Adipocyte (in vitro differentiated cells): ENCODE data around the gene CTAGE9.
"Not testable (repeated sequence)": the region's sequence is repeated elsewhere in the genome, so short reads cannot be mapped to it uniquely, and the experiment has no call there.

Source experiments
- DNase-seq: peaks from one replicate; pipeline ENCODE4 v3.0.0-alpha.2; 2015; ENCODE audit warnings: low read depth
- H3K27me3 ChIP-seq: replicated peaks from 2 replicates; pipeline ENCODE4 v1.7.0; 2013; ENCODE audit warnings: mild to moderate bottlenecking, low read length, moderate library complexity; ENCODE audit not compliant: control insufficient read depth, insufficient read depth
- H3K36me3 ChIP-seq: 2 replicates; pipeline ENCODE4 v1.7.0; 2013; ENCODE audit warnings: low read length, mild to moderate bottlenecking, moderate library complexity; ENCODE audit not compliant: control insufficient read depth, insufficient read depth, severe bottlenecking
- H3K4me1 ChIP-seq: 2 replicates; pipeline ENCODE4 v1.7.0; 2013; ENCODE audit warnings: mild to moderate bottlenecking, low read length, moderate library complexity; ENCODE audit not compliant: control insufficient read depth, insufficient read depth
- H3K4me3 ChIP-seq: 2 replicates; pipeline ENCODE4 v1.7.0; 2013; ENCODE audit warnings: mild to moderate bottlenecking, low read length, moderate library complexity
- H3K9ac ChIP-seq: 2 replicates; pipeline ENCODE4 v1.7.0; 2013; ENCODE audit warnings: mild to moderate bottlenecking, low read length, moderate library complexity
- H3K9me3 ChIP-seq: 2 replicates; pipeline ENCODE4 v1.7.0; 2013; ENCODE audit warnings: mild to moderate bottlenecking, low read length, moderate library complexity; ENCODE audit not compliant: control insufficient read depth

Gene CTAGE9, protein sequence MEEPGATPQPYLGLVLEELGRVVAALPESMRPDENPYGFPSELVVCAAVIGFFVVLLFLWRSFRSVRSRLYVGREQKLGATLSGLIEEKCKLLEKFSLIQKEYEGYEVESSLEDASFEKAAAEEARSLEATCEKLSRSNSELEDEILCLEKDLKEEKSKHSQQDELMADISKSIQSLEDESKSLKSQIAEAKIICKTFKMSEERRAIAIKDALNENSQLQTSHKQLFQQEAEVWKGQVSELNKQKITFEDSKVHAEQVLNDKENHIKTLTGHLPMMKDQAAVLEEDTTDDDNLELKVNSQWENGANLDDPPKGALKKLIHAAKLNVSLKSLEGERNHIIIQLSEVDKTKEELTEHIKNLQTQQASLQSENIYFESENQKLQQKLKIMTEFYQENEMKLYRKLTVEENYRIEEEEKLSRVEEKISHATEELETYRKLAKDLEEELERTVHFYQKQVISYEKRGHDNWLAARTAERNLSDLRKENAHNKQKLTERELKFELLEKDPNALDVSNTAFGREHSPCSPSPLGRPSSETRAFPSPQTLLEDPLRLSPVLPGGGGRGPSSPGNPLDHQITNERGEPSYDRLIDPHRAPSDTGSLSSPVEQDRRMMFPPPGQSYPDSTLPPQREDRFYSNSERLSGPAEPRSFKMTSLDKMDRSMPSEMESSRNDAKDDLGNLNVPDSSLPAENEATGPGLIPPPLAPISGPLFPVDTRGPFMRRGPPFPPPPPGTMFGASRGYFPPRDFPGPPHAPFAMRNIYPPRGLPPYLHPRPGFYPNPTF

DNA sequence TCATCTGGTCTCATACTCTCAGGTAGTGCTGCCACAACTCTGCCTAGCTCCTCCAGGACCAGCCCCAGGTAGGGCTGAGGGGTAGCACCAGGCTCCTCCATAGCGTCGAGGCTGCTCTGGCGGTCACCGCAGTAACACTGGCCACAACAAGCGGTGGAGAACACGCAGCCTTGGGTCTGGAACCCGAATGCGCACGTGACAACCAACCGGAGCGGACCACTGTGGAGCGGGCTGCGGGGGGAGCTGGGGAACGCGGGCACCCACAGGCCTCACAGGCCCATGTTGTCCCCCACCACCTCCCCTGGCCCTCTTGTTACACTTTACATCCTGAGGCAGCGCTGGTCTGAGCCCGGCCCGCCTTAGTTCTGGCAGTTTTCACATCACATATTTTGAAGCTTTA, at the start of gene CTAGE9:
Gene CTAGE9, minus strand, starts transcription at position 101 of the 400 bp plus-strand sequence. Its CDS starts 0 bp downstream, at position 101.
- H3K27me3 ChIP-seq, H3K4me3 ChIP-seq, H3K4me1 ChIP-seq: not testable (repeated sequence)

DNA sequence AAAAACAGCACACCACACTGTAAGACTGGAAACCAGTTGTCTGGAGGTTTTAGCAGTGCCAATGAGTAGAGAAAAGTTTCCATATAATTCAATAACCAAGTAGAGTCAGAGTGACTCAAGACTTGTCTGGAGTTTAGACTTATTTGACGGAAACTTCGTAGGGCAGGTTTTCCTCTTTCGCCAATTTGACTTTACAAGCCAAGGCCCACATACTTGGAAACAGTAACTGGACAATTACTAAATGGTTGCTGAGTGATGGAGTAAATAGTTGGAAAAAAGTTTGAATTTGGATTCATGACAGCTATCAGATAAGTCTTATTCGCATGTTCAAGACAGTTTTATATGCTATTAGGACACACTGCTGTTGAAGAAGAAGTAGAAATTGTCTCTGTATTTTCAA, 48.1 kb upstream of the CTAGE9 start:
- no peaks in the 10 kb centered on the region for H3K27me3 ChIP-seq
- H3K4me3 ChIP-seq = no peak overlapping the region
- H3K9ac ChIP-seq = no peak overlapping the region
- H3K36me3 ChIP-seq = no peaks in the 10 kb centered on the region
- DNase-seq = no peak
- peaks cover 7% of the 10 kb centered on the region for H3K9me3 ChIP-seq
- H3K4me1 ChIP-seq = peaks cover 16% of the 10 kb centered on the region

More for the DNA sequence above, at the start of gene CTAGE9:
- not testable (repeated sequence) for H3K9me3 ChIP-seq, H3K9ac ChIP-seq, H3K36me3 ChIP-seq, DNase-seq

DNA sequence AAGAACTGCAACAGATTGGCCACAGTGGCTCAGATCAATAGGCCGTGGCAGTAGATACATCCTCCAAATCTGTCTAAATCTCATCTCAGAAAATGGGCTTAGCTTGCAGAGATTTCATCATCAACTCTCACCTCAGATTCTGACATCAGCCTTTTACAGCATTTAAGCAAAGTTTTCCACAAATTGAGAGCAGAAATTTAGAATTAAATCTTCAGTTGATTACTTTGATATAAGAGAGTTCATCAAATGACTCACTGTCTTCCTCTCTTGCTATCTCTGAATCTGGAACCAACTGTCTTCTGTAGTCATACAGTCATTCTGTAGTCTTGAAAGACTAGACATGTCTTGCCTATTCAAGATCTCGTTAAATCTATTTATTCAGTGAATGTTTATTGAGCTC, 45.2 kb upstream of the CTAGE9 start:
- Histone ChIP-seq H3K4me3 (no peak overlapping the region), H3K36me3 (no peaks in the 10 kb centered on the region), H3K27me3 (no peaks in the 10 kb centered on the region), H3K9me3 (peaks cover 7% of the 10 kb centered on the region), H3K4me1 (peaks cover 5% of the 10 kb centered on the region), H3K9ac (no peak overlapping the region)
- peak; percentile 21 for DNase-seq

DNA sequence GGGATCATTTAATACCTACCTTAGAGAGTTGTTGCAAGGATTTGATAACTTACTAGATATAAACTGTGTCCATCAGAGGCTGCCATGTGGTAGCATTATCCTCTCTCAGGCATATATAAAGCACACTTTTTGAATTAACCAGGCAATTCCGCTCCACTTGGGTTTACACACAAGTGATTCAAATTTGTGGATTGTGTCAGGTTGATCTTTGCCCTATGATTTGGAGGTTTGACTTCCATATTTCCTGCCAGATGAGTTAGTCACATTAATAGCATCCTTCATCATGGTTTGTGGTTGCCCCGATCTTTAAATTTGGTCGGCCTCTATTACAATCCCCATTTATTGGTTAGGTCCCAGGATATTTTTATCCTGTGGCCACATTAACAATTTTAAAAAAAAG, 44.8 kb upstream of the CTAGE9 start:
- H3K4me1 ChIP-seq = peaks cover 5% of the 10 kb centered on the region
- no peak overlapping the region for H3K4me3 ChIP-seq
- no peaks in the 10 kb centered on the region for H3K27me3 ChIP-seq
- no peaks in the 10 kb centered on the region for H3K36me3 ChIP-seq
- peaks cover 7% of the 10 kb centered on the region for H3K9me3 ChIP-seq
- H3K9ac ChIP-seq = no peak overlapping the region
- peak; percentile 46 for DNase-seq

DNA sequence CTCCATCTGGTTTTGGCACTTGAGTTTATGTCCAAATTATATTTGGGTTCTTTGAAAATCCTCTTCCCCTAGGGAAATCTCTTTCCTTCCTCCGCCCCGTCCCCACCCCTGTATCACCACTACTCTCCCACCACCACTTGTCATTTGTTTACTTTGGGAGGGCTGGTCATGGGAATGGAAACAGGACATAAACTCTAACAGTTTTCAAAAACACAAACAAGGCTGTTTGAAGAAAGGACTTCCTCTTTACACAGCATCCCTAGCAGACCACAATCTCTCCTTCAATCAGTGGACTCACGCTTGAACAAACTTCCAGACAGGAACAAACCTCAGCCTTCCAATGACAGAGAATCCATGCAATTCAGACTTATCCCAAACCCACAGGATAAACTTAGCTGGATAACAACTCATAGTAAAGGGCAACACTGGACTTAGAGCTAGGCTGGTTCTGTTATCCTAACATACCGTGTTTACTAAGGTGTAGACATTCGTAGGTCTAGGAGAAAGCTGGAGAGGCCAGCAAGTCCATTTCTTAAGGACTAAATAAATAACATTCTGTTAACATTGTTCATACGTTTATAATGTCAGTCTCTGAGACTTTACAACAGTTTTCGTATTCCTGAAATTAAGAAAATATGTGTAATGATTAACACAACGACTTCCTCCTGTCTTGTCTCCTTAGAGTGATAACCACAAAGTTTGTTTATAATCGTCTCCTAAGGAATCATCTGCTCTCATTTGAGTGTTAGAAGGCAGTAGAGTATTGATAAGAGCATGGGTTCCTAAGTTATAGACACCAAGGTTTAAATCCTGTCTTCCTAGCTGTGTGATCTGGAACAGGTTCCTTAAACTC, 44.1 kb upstream of the CTAGE9 start:
- DNase-seq = peak; percentile 44
- no peaks in the 10 kb centered on the region for H3K27me3 ChIP-seq
- H3K4me1 ChIP-seq = peaks cover 5% of the 10 kb centered on the region
- no peak overlapping the region for H3K4me3 ChIP-seq
- H3K9ac ChIP-seq = no peak overlapping the region
- peaks cover 7% of the 10 kb centered on the region for H3K9me3 ChIP-seq
- no peaks in the 10 kb centered on the region for H3K36me3 ChIP-seq

DNA sequence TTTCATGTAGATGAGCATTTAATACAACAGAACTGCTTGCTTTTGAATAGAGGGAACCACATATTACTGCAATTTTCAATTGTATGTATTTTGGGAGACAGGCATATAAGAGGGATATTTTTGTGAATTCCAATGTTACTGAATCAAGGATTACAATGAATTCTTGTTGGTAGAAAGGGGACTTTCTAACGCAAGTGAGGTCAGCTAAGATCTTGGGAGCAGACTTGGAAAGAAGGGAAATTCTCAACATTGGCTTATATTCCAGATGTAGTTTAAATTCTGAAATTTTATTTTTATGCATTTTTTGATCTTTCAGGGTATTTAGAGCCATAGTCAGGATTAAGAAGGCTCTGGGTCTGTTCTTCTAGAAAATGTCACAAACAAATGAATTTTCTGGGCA, 43.3 kb upstream of the CTAGE9 start:
- Histone ChIP-seq H3K4me3 (no peak overlapping the region), H3K4me1 (peaks cover 5% of the 10 kb centered on the region), H3K9me3 (peaks cover 7% of the 10 kb centered on the region), H3K27me3 (no peaks in the 10 kb centered on the region), H3K36me3 (no peaks in the 10 kb centered on the region), H3K9ac (no peak overlapping the region)
- DNase-seq = peak; percentile 71

DNA sequence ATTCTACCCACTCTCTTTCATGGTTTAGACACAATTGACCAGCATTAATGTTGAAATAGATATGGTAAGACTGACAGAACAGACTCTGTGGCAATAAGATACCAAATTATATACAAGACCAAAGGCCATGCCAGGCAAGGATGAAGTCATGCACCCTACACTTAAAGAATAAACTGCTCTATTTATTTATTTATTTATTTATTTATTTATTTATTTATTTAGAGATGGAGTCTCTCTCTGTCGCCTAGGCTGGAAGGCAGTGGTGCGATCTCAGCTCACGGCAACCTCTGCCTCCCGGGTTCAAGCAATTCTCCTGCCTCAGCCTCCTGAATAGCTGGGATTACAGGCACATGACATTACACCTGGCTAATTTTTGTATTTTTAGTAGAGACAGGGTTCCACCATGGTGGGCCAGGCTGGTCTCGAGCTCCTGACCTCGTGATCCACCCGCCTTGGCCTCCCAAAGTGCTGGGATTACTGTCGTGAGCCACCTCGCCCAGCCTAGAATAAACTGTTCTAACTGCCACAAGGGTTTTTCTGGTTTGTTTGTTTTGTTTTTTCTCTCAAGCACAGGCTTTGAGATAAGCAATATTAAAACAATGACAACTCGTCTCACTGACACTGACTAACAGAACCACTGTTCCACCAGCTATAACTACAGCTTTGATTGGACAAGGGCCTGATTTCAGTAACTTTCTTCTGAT, 40.3 kb upstream of the CTAGE9 start:
- not testable (repeated sequence) for H3K9ac ChIP-seq, DNase-seq, H3K4me1 ChIP-seq, H3K27me3 ChIP-seq, H3K36me3 ChIP-seq, H3K9me3 ChIP-seq, H3K4me3 ChIP-seq

DNA sequence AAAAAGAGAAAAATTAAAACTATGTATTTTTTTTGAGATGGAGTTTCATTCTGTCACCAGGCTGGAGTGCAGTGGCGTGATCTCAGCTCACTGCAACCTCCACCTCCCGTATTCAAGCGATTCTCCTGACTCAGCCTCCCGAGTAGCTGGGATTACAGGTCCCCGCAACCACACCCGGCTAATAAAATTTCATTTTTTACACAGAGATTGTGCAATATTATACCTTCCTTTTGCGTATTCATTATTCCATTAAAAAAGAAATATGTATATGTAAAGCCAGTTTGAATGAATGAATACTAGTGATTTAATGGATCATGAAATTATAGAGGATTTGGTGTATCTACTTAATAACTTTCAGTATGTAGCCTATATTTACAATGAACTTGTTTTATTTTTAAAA, 38.2 kb upstream of the CTAGE9 start:
- Histone ChIP-seq H3K4me1 (no peaks in the 10 kb centered on the region), H3K4me3 (no peak overlapping the region), H3K27me3 (no peaks in the 10 kb centered on the region), H3K9ac (no peak overlapping the region), H3K9me3 (no peaks in the 10 kb centered on the region), H3K36me3 (no peaks in the 10 kb centered on the region)
- no peak for DNase-seq

DNA sequence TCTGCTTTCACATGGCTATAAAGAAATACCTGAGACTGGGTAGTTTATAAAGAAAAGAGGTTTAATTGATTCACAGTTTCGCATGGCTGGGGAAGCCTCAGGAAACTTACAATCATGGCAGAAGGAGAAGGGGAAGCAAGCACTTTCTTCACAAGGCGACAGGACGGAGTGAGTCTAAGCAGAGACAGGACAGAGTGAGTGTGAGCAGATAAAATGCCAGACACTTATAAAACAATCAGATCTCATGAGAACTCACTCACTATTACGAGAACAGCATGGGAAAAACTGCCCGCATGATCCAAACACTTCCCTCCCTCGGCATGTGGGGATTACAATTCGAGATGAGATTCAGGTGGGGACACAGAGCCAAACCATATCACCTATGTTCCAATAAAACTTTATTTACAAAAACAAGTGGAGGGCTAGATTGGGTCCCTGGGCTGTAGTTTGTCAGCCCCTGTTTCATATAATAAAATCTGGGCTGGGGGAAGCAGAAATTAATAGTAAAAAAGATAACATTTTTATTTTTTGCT, 37.1 kb upstream of the CTAGE9 start:
- Histone ChIP-seq H3K36me3 (no peaks in the 10 kb centered on the region), H3K9me3 (no peaks in the 10 kb centered on the region), H3K4me3 (no peak overlapping the region), H3K4me1 (no peaks in the 10 kb centered on the region), H3K27me3 (no peaks in the 10 kb centered on the region), H3K9ac (no peak overlapping the region)
- no peak for DNase-seq

DNA sequence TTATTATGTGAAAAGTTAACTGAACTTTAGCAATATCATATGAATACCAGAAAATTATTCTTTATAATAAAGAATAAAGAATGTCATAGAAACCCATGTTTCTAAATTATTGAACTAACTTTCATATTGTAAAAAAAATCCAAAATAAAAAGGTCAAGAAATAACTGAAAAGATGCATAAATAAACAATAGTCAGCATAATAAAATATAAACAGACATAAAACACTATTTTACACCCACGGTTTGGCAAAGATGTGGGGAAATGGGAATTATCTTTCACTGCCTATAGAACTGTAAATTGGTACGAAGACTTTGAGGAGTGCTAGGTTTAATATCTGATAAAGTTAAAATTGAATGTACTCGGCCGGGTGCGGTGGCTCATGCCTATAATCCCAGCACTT, 34.7 kb upstream of the CTAGE9 start:
- H3K36me3 ChIP-seq = no peaks in the 10 kb centered on the region
- no peaks in the 10 kb centered on the region for H3K27me3 ChIP-seq
- H3K9me3 ChIP-seq = no peaks in the 10 kb centered on the region
- no peak for DNase-seq
- no peaks in the 10 kb centered on the region for H3K4me1 ChIP-seq
- H3K9ac ChIP-seq = no peak overlapping the region
- H3K4me3 ChIP-seq = no peak overlapping the region
